Measurements from ENCODE around the gene HYAL3. TPM values are rescaled to one million over a fixed set of nuclear protein-coding genes. Genes with fewer than 3 reads are reported as not detected.
A peak's percentile ranks its signal among the peaks of the same experiment; 100 is the strongest.

The HYAL3 gene
- total and polyA plus RNA-seq, 2 of the 13 experiments (the other 11 are each of a cell fraction or from before 2014, with no cell fraction given), result 5.5 to 10.4 TPM

DNA sequence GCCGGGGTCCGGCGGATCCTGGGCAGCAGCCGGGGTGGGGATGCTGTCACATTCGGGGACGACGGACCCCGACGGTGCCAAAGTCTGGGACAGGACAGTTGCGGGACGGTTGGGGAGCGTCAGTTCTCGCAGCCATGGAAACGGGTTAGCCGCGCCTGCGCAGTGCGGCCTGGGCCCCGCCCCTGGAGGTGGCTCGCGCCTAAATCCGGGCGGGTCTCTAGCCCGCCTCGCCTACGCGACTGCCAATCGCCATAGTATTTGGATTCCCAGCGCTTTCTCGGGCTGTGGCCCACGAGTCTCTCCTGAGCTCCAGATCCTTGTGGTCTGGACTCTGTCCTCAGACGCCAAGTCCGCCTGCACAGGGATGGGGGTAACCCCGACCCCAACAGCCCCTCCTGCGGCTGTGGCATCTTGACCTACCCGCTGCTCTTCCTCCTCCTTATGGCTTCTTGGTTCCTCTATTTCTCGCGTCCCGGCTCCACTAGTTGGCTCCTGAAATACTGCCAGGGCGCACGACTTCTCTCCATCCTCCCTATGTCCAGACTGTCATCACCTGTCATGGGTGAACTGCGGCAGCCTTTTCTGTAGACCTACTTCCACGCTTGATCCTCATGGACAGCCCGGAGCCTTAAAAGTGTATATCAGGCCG, 46.5 kb upstream of the HYAL3 start, which contains the start of gene ZMYND10 (continued):
- 0 out of 2 replicates have a peak, but pooled peaks have one; percentile 31 for TF ChIP-seq PITX1 (CRISPR knock-in tag; IDR thresholded peaks at IDR 0.05)
- TF ChIP-seq ZNF263 (CRISPR knock-in tag; IDR thresholded peaks at IDR 0.05), result 0 out of 2 replicates have a peak, but pooled peaks have one; percentile 20
- TF ChIP-seq NFKB2 (CRISPR knock-in tag; IDR thresholded peaks at IDR 0.05; ENCODE audit: borderline replicate concordance), result no peak
- TF ChIP-seq AGO2 (optimal IDR thresholded peaks at IDR 0.05; ENCODE audit: low read depth, low read length), result peak; percentile 58
- TF ChIP-seq GABPB1 (CRISPR knock-in tag; IDR thresholded peaks at IDR 0.05), result peak; percentile 13; the same call in 1 of the 2 replicates
- 0 out of 2 replicates have a peak, but pooled peaks have one; percentile 63 for TF ChIP-seq ZBTB8A (CRISPR knock-in tag; IDR thresholded peaks at IDR 0.05; ENCODE audit: borderline replicate concordance, low read depth)
- 0 out of 2 replicates have a peak, but pooled peaks have one; percentile 18 for TF ChIP-seq RBFOX2 (IDR thresholded peaks at IDR 0.05; ENCODE audit: low read depth, low read length)

DNA sequence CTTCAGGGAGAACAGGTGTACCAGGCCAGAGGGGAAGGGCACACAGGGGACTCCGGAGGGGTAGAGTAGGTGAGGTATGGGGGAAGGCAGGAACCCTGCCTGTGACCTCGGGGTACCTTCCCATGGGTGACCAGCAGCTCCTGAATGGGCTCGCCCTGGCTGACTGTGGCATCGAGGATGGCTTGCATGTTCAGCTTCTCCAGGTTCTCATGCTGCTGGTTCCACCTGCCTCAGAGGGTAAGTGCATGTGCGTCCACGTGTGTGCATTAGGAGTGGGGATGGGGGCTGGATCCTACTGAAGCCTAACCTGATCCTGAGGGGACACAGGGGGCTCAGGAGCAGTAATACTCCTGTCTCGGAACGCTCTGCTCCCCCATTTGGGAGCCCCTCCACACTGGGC, 45.8 kb upstream of the HYAL3 start:
- Histone ChIP-seq H3K4me3 (replicated peaks in 1 of 3; ENCODE audit: insufficient read depth in 1 of 3, low read depth in 2 of 3, low read length in 3 of 3) (no peak overlapping the region), H3K9ac (ENCODE audit: insufficient read depth, low read depth, low read length) (no peak overlapping the region), H4K20me1 (ENCODE audit: insufficient read depth, low read length) (0 out of 2 replicates have a peak, but pooled peaks cover 3% of the 10 kb centered on the region), H3K36me3 (replicated peaks in 1 of 2; ENCODE audit: control insufficient read depth in 1 of 2, insufficient read depth in 2 of 2, low read length in 2 of 2) (peaks cover 4 to 13% of the 10 kb centered on the region in 2 experiments; a peak in 3 of 5 replicates), H3K27ac (ENCODE audit: extremely low read length, insufficient read depth, low read length) (no peak overlapping the region), H3K27me3 (ENCODE audit: control insufficient read depth in 1 of 2, insufficient read depth in 2 of 2, low read length in 2 of 2) (0 out of 5 replicates have a peak, but pooled peaks cover 0 to 1% of the 10 kb centered on the region in 2 experiments), H3K4me2 (ENCODE audit: low read depth, low read length) (peak overlapping the region; percentile 76; the same call in 1 of the 2 replicates), H2AFZ (ENCODE audit: low read length) (no peak overlapping the region), H3K4me1 (ENCODE audit: insufficient read depth, low read length) (peaks cover 69% of the 10 kb centered on the region), H3K9me3 (ENCODE audit: low read length) (no peaks in the 10 kb centered on the region), H3K79me2 (ENCODE audit: insufficient read depth, low read length) (peaks cover 8% of the 10 kb centered on the region)
- intact Hi-C loops (cut with micrococcal nuclease; ENCODE audit: unreplicated experiment), result loop anchor here (10.0 kb wide), 1 partner anchor 200 kb away; no protein-coding TSS in a partner anchor
- FAIRE-seq (no peak), ATAC-seq (no peak), DNase-seq (ENCODE audit: low spot score) (no peak)
- in situ Hi-C loops (cut with HindIII; ENCODE audit: extremely low pct_ligation_motif_present, low pct_unique_long_range_greater_than_20kb), result loop anchor here (10.0 kb wide), 1 partner anchor 200 kb away; no protein-coding TSS in a partner anchor
- WGBS (ENCODE audit: low lambda C conversion rate), result 75% methylated on average over 4 of the region's 8 CpGs
- ChIA-PET POLR2A (interaction anchor here (3.6 kb wide), 1 partner anchor 8 kb away, joined by 18 read pairs; no protein-coding TSS in a partner anchor), CTCF (ENCODE audit: low intra/inter-chr PET ratio, low total read pairs) (no interaction called here)
- BruUV-seq (replicated peaks), result no TSS peak
- TF ChIP-seq ZNF841 (CRISPR knock-in tag; IDR thresholded peaks at IDR 0.05; ENCODE audit: borderline replicate concordance), result no peak
- TF ChIP-seq ZNF510 (CRISPR knock-in tag; IDR thresholded peaks at IDR 0.05; ENCODE audit: low read depth), result no peak
- TF ChIP-seq SRSF1 (optimal IDR thresholded peaks at IDR 0.05; ENCODE audit: low read depth, low read length), result no peak
- TF ChIP-seq ELF1 (CRISPR knock-in tag; IDR thresholded peaks at IDR 0.05), result no peak
- TF ChIP-seq, protein P1, sequence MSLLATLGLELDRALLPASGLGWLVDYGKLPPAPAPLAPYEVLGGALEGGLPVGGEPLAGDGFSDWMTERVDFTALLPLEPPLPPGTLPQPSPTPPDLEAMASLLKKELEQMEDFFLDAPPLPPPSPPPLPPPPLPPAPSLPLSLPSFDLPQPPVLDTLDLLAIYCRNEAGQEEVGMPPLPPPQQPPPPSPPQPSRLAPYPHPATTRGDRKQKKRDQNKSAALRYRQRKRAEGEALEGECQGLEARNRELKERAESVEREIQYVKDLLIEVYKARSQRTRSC (CRISPR knock-in tag; IDR thresholded peaks at IDR 0.05; ENCODE audit: low read depth), result no peak
- TF ChIP-seq, protein P2, sequence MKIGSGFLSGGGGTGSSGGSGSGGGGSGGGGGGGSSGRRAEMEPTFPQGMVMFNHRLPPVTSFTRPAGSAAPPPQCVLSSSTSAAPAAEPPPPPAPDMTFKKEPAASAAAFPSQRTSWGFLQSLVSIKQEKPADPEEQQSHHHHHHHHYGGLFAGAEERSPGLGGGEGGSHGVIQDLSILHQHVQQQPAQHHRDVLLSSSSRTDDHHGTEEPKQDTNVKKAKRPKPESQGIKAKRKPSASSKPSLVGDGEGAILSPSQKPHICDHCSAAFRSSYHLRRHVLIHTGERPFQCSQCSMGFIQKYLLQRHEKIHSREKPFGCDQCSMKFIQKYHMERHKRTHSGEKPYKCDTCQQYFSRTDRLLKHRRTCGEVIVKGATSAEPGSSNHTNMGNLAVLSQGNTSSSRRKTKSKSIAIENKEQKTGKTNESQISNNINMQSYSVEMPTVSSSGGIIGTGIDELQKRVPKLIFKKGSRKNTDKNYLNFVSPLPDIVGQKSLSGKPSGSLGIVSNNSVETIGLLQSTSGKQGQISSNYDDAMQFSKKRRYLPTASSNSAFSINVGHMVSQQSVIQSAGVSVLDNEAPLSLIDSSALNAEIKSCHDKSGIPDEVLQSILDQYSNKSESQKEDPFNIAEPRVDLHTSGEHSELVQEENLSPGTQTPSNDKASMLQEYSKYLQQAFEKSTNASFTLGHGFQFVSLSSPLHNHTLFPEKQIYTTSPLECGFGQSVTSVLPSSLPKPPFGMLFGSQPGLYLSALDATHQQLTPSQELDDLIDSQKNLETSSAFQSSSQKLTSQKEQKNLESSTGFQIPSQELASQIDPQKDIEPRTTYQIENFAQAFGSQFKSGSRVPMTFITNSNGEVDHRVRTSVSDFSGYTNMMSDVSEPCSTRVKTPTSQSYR (CRISPR knock-in tag; IDR thresholded peaks at IDR 0.05; ENCODE audit: borderline replicate concordance), result no peak
- no peak for TF ChIP-seq CBFB (CRISPR knock-in tag; IDR thresholded peaks at IDR 0.05)
- TF ChIP-seq ZNF589 (CRISPR knock-in tag; conservative IDR thresholded peaks at IDR 0.05), result no peak
